SJSA1 (cell line): Measurements from ENCODE around the gene OLFM2. TPM values are rescaled to one million over a fixed set of nuclear protein-coding genes. Genes with fewer than 3 reads are reported as not detected.

ENCODE experiments used
- DNase-seq, 2 experiments: peaks; one replicate each; pipeline ENCODE4 v3.0.0-alpha.2; 2015 to 2020; ENCODE audit warnings: low spot score in 2 of 2, low read depth in 1 of 2
- H3K27ac ChIP-seq: fragments of 250-450 bp; sonication (Bioruptor Pico); 2 replicates; pipeline ENCODE4 v1.5.1; 2020; ENCODE audit warnings: mild to moderate bottlenecking, moderate library complexity
- H3K27me3 ChIP-seq: fragments of 250-450 bp; sonication (Bioruptor Pico); replicated peaks from 2 replicates; pipeline ENCODE4 v1.5.1; 2020; ENCODE audit warnings: mild to moderate bottlenecking, moderate library complexity
- H3K36me3 ChIP-seq: fragments of 250-450 bp; sonication (Bioruptor Pico); 2 replicates; pipeline ENCODE4 v1.5.1; 2020; ENCODE audit warnings: mild to moderate bottlenecking
- H3K4me1 ChIP-seq: fragments of 250-450 bp; sonication (Bioruptor Pico); replicated peaks from 2 replicates; pipeline ENCODE4 v1.6.1; 2021; ENCODE audit warnings: mild to moderate bottlenecking
- H3K4me3 ChIP-seq: fragments of 250-450 bp; sonication (Bioruptor Pico); 2 replicates; pipeline ENCODE4 v1.5.1; 2020; ENCODE audit warnings: mild to moderate bottlenecking
- H3K9me3 ChIP-seq: fragments of 250-450 bp; sonication (Bioruptor Pico); replicated peaks from 2 replicates; pipeline ENCODE4 v1.5.1; 2020; ENCODE audit warnings: mild to moderate bottlenecking
- total RNA-seq: library from RNA; depleted of rRNA; stranded (reverse); fragments of >200 nt; shearing (Covaris generic); gene quantifications from 2 replicates; pipeline ENCODE4 v1.2.3, GENCODE V29; 2014; rRNA removed

The OLFM2 gene
- total RNA-seq, result 0.11 TPM in 1 of 2 replicates, not detected in the other

GRCh38 chr19:9936326-9937000 lies at the start of gene OLFM2:
TSS of gene OLFM2 (minus strand) at chr19:9936515. CDS start at chr19:9936366, 149 bp downstream.
- Histone ChIP-seq H3K9me3 (no peaks in the 10 kb centered on the region; the same call in 1 of the 2 replicates), H3K4me1 (no peaks in the 10 kb centered on the region), H3K27me3 (peaks cover 20% of the 10 kb centered on the region), H3K4me3 (no peak within 1 kb of the TSS), H3K27ac (no peak within 1 kb of the TSS), H3K36me3 (no peaks in the 10 kb centered on the region)
- DNase-seq, result no peak

GRCh38 chr19:9981406-9982260 lies 45.3 kb upstream of the OLFM2 start:
- no peak overlapping the region for H3K27ac ChIP-seq
- no peaks in the 10 kb centered on the region for H3K4me1 ChIP-seq
- no peaks in the 10 kb centered on the region for H3K9me3 ChIP-seq
- no peaks in the 10 kb centered on the region for H3K27me3 ChIP-seq
- no peak overlapping the region for H3K4me3 ChIP-seq
- no peaks in the 10 kb centered on the region for H3K36me3 ChIP-seq
- no peak for DNase-seq

DNA sequence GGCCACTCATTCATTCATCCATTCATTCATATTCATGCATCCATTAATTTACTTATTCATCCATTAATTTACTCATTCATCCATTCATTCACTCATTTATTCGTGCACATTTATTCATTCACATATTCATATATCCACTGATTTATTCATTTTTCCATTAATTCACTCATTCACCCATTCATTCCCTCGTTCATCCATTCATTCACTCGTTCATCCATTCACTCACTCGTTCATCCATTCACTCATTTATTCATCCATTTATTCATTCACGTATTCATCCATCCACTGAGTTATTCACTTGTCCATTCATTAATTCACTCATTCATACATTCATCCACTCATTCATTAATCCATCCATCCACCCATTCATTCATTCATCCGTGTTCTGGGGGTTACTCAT lies 35.8 kb upstream of the OLFM2 start:
- no peaks in the 10 kb centered on the region for H3K9me3 ChIP-seq
- no peak for DNase-seq
- no peak overlapping the region for H3K4me3 ChIP-seq
- no peak overlapping the region for H3K27ac ChIP-seq
- no peaks in the 10 kb centered on the region for H3K4me1 ChIP-seq
- no peaks in the 10 kb centered on the region for H3K36me3 ChIP-seq
- H3K27me3 ChIP-seq, result no peaks in the 10 kb centered on the region

- no peak overlapping the region for H3K4me3 ChIP-seq
- DNase-seq, result no peak
- no peaks in the 10 kb centered on the region for H3K4me1 ChIP-seq
- H3K36me3 ChIP-seq, result no peaks in the 10 kb centered on the region
- no peak overlapping the region for H3K27ac ChIP-seq
- no peaks in the 10 kb centered on the region for H3K27me3 ChIP-seq
- H3K9me3 ChIP-seq, result no peaks in the 10 kb centered on the region
These were observed 35.0 kb upstream of the OLFM2 start for GRCh38 chr19:9971166-9971897.

DNA sequence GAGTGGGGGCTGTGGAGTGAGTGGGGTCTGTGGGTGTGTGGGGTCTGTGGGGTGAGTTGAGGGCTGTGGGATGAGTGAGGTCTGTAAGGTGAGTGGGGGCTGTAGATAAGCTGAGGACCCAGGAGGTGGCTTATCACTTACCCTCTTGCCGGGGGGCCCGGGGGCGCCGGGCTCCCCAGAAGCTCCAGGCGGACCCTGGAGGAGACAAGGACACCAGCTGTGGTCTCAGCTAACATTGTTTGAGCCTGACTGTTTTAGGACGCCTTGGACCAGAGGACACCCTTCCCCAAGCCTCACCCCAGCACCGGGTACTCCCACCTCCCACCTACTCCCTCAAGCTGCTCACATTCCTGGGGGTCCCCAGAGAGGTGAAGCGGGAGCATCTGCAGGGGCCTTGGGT lies 34.2 kb upstream of the OLFM2 start:
- H3K27ac ChIP-seq, result no peak overlapping the region
- H3K9me3 ChIP-seq, result no peaks in the 10 kb centered on the region
- H3K27me3 ChIP-seq, result no peaks in the 10 kb centered on the region
- no peaks in the 10 kb centered on the region for H3K4me1 ChIP-seq
- H3K4me3 ChIP-seq, result no peak overlapping the region
- no peak for DNase-seq
- no peaks in the 10 kb centered on the region for H3K36me3 ChIP-seq

GRCh38 chr19:9969688-9969975 lies 33.3 kb upstream of the OLFM2 start:
- H3K9me3 ChIP-seq, result no peaks in the 10 kb centered on the region
- H3K27ac ChIP-seq, result no peak overlapping the region
- no peak overlapping the region for H3K4me3 ChIP-seq
- no peaks in the 10 kb centered on the region for H3K27me3 ChIP-seq
- no peaks in the 10 kb centered on the region for H3K36me3 ChIP-seq
- H3K4me1 ChIP-seq, result no peaks in the 10 kb centered on the region
- DNase-seq, result no peak

- Histone ChIP-seq H3K9me3 (no peaks in the 10 kb centered on the region), H3K27me3 (no peaks in the 10 kb centered on the region), H3K4me1 (no peaks in the 10 kb centered on the region), H3K36me3 (no peaks in the 10 kb centered on the region), H3K4me3 (no peak overlapping the region), H3K27ac (no peak overlapping the region)
- no peak for DNase-seq
These were observed 32.7 kb upstream of the OLFM2 start for GRCh38 chr19:9968820-9969687.

GRCh38 chr19:9967326-9967725 lies 31.0 kb upstream of the OLFM2 start:
- Histone ChIP-seq H3K4me3 (no peak overlapping the region), H3K27ac (no peak overlapping the region), H3K4me1 (no peaks in the 10 kb centered on the region), H3K27me3 (no peaks in the 10 kb centered on the region), H3K9me3 (no peaks in the 10 kb centered on the region), H3K36me3 (no peaks in the 10 kb centered on the region)
- DNase-seq, result no peak

- H3K36me3 ChIP-seq, result no peaks in the 10 kb centered on the region
These were observed 30.1 kb upstream of the OLFM2 start for GRCh38 chr19:9966448-9966847.

GRCh38 chr19:9966024-9966423 lies 29.7 kb upstream of the OLFM2 start:
- Histone ChIP-seq H3K36me3 (no peaks in the 10 kb centered on the region), H3K9me3 (no peaks in the 10 kb centered on the region), H3K27ac (no peak overlapping the region), H3K4me1 (no peaks in the 10 kb centered on the region), H3K27me3 (no peaks in the 10 kb centered on the region), H3K4me3 (no peak overlapping the region)
- DNase-seq, result no peak

More at GRCh38 chr19:9966448-9966847, 30.1 kb upstream of the OLFM2 start:
- H3K4me1 ChIP-seq, result no peaks in the 10 kb centered on the region
- H3K27ac ChIP-seq, result no peak overlapping the region
- no peaks in the 10 kb centered on the region for H3K9me3 ChIP-seq
- H3K27me3 ChIP-seq, result no peaks in the 10 kb centered on the region
- no peak overlapping the region for H3K4me3 ChIP-seq
- DNase-seq, result no peak

DNA sequence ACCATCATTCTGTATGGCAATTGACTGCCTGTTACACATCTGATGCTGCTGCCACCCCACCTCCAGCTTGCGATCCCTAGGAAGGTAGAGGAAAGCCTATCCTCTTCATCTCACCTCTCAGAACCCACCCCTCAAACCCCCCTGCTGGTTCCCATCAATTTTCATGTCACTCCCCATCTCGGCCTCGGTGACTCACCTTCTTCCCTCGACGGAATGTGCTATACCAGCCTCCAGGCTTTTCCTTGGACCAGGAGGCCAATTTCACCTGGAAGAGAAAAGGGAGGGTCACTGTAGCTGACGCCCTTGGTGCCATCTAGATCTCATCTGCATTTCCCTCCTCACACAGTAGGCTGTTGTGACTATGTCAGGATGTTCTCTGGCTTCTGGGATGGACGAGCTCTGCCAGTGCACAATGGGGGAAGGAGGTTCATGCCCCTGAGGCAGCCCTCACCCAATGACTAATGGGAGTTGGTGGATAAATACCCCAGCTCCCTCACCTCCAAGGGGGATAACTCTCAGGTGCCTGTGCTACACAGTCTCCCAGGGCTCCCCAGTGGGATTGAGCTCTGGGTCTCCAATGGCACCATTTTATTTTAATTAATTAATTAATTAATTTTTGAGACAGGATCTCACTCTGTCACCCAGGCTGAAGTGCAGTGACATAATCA lies 26.4 kb upstream of the OLFM2 start:
- Histone ChIP-seq H3K27ac (no peak overlapping the region), H3K27me3 (no peaks in the 10 kb centered on the region), H3K9me3 (no peaks in the 10 kb centered on the region), H3K4me1 (no peaks in the 10 kb centered on the region), H3K36me3 (no peaks in the 10 kb centered on the region), H3K4me3 (no peak overlapping the region)
- DNase-seq, result no peak

DNA sequence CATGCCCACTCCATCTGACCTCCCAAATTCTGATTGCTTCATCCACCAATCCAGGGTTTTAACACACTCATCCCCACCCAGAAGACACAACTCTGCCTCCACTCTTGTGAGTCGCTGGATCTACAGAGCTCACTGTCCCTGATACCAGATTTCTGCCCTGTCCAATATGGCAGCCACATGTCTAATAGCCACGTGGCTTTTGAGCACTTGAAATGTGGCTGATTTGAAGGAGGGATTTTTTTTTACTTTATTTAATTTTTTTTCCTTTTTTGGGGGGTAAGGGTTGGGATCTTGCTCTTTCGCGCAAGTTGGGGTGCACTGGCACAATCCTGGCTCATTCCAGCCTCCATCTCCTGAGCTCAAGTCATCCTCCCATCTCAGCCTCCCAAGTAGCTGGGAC lies 24.8 kb upstream of the OLFM2 start:
- Histone ChIP-seq H3K9me3 (no peaks in the 10 kb centered on the region), H3K36me3 (no peaks in the 10 kb centered on the region), H3K27ac (no peak overlapping the region), H3K4me1 (no peaks in the 10 kb centered on the region), H3K27me3 (no peaks in the 10 kb centered on the region), H3K4me3 (no peak overlapping the region)
- DNase-seq, result no peak

- no peaks in the 10 kb centered on the region for H3K27me3 ChIP-seq
- no peak overlapping the region for H3K27ac ChIP-seq
- no peaks in the 10 kb centered on the region for H3K4me1 ChIP-seq
- DNase-seq, result no peak
- no peak overlapping the region for H3K4me3 ChIP-seq
- no peaks in the 10 kb centered on the region for H3K36me3 ChIP-seq
- no peaks in the 10 kb centered on the region for H3K9me3 ChIP-seq
These were observed 22.1 kb upstream of the OLFM2 start for GRCh38 chr19:9958379-9958821.
